Breast epithelium (tissue), 4 donors: ENCODE results near the gene PTGS1. TPM values are rescaled to one million over a fixed set of nuclear protein-coding genes. Genes with fewer than 3 reads are reported as not detected.
"Not testable (repeated sequence)": the region's sequence is repeated elsewhere in the genome, so short reads cannot be mapped to it uniquely, and the experiment has no call there.

Experiments
- DNase-seq, 2 donors: peaks; one replicate each; pipeline ENCODE4 v3.0.0-alpha.2; 2019; ENCODE audit warnings: low spot score in 2 of 2
- H3K27ac ChIP-seq, 2 donors: fragments of 200-600 bp; sonication (generic) in 1 of 2; one replicate each; pipeline ENCODE4 v1.5.1; 2016 to 2019; ENCODE audit warnings: mild to moderate bottlenecking in 1 of 2
- H3K27me3 ChIP-seq, 2 donors: fragments of 200-600 bp; sonication (generic) in 1 of 2; one replicate each; pipeline versions ENCODE4 v1.5.1 to v1.6.0; 2017 to 2019; ENCODE audit warnings: control low read depth in 1 of 2, mild to moderate bottlenecking in 1 of 2
- H3K36me3 ChIP-seq: fragments of 200-600 bp; one replicate; pipeline ENCODE4 v1.5.1; 2019
- H3K4me1 ChIP-seq, 2 donors: fragments of 200-600 bp; sonication (generic); one replicate each; pipeline ENCODE4 v1.5.1; 2016 to 2019; ENCODE audit warnings: control low read depth in 1 of 2
- H3K4me3 ChIP-seq, 3 donors: fragments of 200-600 bp; sonication (generic); 1 replicate in 2 of 3; 2 replicates in 1 of 3; pipeline ENCODE4 v1.5.1; 2016 to 2019; ENCODE audit warnings: mild to moderate bottlenecking in 3 of 3, moderate library complexity in 2 of 3
- H3K9me3 ChIP-seq, 2 donors: fragments of 200-600 bp; sonication (generic) in 1 of 2; one replicate each; pipeline ENCODE4 v1.5.1; 2016 to 2019; ENCODE audit warnings: control low read depth in 1 of 2
- CTCF ChIP-seq, 3 donors: fragments of 450-650 bp; IDR thresholded peaks; one replicate each; pipeline ENCODE4 v1.5.1; 2016 to 2017; ENCODE audit warnings: antibody characterized with exemption in 3 of 3, mild to moderate bottlenecking in 3 of 3, moderate library complexity in 3 of 3
- POLR2A ChIP-seq: fragments of 450-650 bp; IDR thresholded peaks from one replicate; pipeline ENCODE4 v1.6.1; 2016; ENCODE audit warnings: antibody characterized with exemption, mild to moderate bottlenecking, moderate library complexity
- POLR2AphosphoS5 ChIP-seq, 3 donors: sonication (generic); formaldehyde crosslinking; IDR thresholded peaks; one replicate each; pipeline ENCODE4 v1.6.1; 2017; ENCODE audit warnings: antibody characterized with exemption in 3 of 3
- intact Hi-C: fragments of 100-400 bp; cut with DNase I; formaldehyde crosslinking; loops from one replicate; pipeline ENCODE4 v1.15.1; 2023; ENCODE audit warnings: low total_unique reads
- total RNA-seq, 3 donors: library from RNA; depleted of rRNA; stranded (reverse); fragments of >200 nt; gene quantifications; one replicate each; pipeline ENCODE4 v1.1.0, GENCODE V29; 2016

PTGS1 gene
- total RNA-seq, 3 donors from 2014 or later, result 2.6 to 8.0 (median 4.5) TPM

- Histone ChIP-seq H3K9me3 (no peaks in the 10 kb centered on the region), H3K27me3 (no peaks in the 10 kb centered on the region), H3K4me1 (peaks cover 0 to 3% of the 10 kb centered on the region in 2 donors), H3K27ac (no peak overlapping the region), H3K36me3 (no peaks in the 10 kb centered on the region), H3K4me3 (no peak overlapping the region)
- TF ChIP-seq CTCF (IDR thresholded peaks at IDR 0.05) (peak; percentile 84 to 97 (median 96)), POLR2A (no peak), POLR2AphosphoS5 (IDR thresholded peaks at IDR 0.05) (peak in 2 of 3 donors; percentile 20 to 63)
- DNase-seq, result peak; percentile 66 to 85
- intact Hi-C loops, result no loop called here
Observed at GRCh38 chr9:122350577-122351355, 20.1 kb upstream of the PTGS1 start.

- intact Hi-C loops, result no loop called here
- Histone ChIP-seq H3K27me3 (no peaks in the 10 kb centered on the region), H3K9me3 (no peaks in the 10 kb centered on the region), H3K36me3 (no peaks in the 10 kb centered on the region), H3K4me3 (no peak overlapping the region), H3K4me1 (no peaks in the 10 kb centered on the region), H3K27ac (no peak overlapping the region)
- no peak for DNase-seq
- TF ChIP-seq POLR2AphosphoS5 (IDR thresholded peaks at IDR 0.05) (no peak), CTCF (IDR thresholded peaks at IDR 0.05) (no peak), POLR2A (no peak)
Observed at GRCh38 chr9:122354536-122355199, 16.2 kb upstream of the PTGS1 start.

GRCh38 chr9:122355336-122355875, 15.4 kb upstream of the PTGS1 start:
- Histone ChIP-seq H3K27me3 (no peaks in the 10 kb centered on the region), H3K36me3 (no peaks in the 10 kb centered on the region), H3K9me3 (no peaks in the 10 kb centered on the region), H3K4me1 (no peaks in the 10 kb centered on the region), H3K4me3 (no peak overlapping the region), H3K27ac (no peak overlapping the region)
- TF ChIP-seq CTCF (IDR thresholded peaks at IDR 0.05), result no peak
- TF ChIP-seq POLR2AphosphoS5 (IDR thresholded peaks at IDR 0.05), result no peak
- TF ChIP-seq POLR2A, result no peak
- DNase-seq, result no peak
- intact Hi-C loops, result no loop called here

- no peak overlapping the region for H3K27ac ChIP-seq
- no peaks in the 10 kb centered on the region for H3K36me3 ChIP-seq
- no peaks in the 10 kb centered on the region for H3K4me1 ChIP-seq
- TF ChIP-seq POLR2AphosphoS5 (IDR thresholded peaks at IDR 0.05) (no peak), POLR2A (no peak), CTCF (IDR thresholded peaks at IDR 0.05) (no peak)
- no peaks in the 10 kb centered on the region for H3K27me3 ChIP-seq
- intact Hi-C loops, result no loop called here
- no peaks in the 10 kb centered on the region for H3K9me3 ChIP-seq
- no peak for DNase-seq
- no peak overlapping the region for H3K4me3 ChIP-seq
Observed at GRCh38 chr9:122356627-122357026, 14.2 kb upstream of the PTGS1 start.

- intact Hi-C loops, result no loop called here
- H3K36me3 ChIP-seq, result no peaks in the 10 kb centered on the region
- H3K4me3 ChIP-seq, result no peak overlapping the region
- H3K9me3 ChIP-seq, result no peaks in the 10 kb centered on the region
- no peaks in the 10 kb centered on the region for H3K27me3 ChIP-seq
- H3K4me1 ChIP-seq, result no peaks in the 10 kb centered on the region
- DNase-seq, result peak in 1 of 2 donors; percentile 31
- H3K27ac ChIP-seq, result no peak overlapping the region
- no peak for TF ChIP-seq POLR2A
- no peak for TF ChIP-seq CTCF (IDR thresholded peaks at IDR 0.05)
- no peak for TF ChIP-seq POLR2AphosphoS5 (IDR thresholded peaks at IDR 0.05)
Observed at GRCh38 chr9:122360891-122361290, 9.9 kb upstream of the PTGS1 start.

GRCh38 chr9:122363131-122363530, 7.7 kb upstream of the PTGS1 start:
- H3K4me1 ChIP-seq, H3K36me3 ChIP-seq, H3K27ac ChIP-seq, H3K27me3 ChIP-seq, DNase-seq, H3K9me3 ChIP-seq, intact Hi-C loops, H3K4me3 ChIP-seq: not testable (repeated sequence)
